ELR (cell line): ENCODE measurements around the gene DISP3.

Source experiments
- DNase-seq: peaks from one replicate; pipeline ENCODE4 v3.0.0-alpha.2; 2015; ENCODE audit warnings: low read depth

DISP3 gene

DNA sequence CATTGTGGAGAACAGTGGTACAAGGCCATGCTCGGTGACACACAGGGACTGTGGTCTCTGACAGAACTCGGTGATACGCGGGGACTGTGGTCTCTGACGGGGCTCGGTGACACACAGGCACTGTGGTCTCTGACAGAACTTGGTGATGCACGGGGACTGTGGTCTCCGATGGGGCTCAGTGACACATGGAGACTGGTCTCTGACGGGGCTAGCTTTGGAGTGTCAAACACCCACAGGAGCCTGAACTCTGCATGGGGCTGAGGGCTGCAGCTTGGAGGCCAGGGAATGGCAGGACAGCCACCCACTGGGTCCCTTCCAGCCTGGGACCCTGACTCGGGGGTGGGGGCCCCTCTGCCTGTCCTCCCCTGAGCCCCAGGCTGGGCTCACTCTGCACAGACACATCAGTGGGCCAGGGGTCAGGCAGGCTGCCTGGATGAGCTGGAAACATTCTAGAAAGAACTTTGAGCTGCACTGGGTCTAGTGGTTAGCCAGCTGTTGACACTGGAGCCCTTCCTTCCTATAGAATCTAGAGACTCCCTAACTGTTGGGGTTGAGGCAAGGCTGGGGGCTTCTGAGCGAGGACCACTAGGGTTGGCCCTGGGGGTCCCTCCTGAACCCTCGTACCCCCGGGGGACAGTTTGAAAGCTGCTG is 49.8 kb downstream of the DISP3 start:
- no peak for DNase-seq

DNA sequence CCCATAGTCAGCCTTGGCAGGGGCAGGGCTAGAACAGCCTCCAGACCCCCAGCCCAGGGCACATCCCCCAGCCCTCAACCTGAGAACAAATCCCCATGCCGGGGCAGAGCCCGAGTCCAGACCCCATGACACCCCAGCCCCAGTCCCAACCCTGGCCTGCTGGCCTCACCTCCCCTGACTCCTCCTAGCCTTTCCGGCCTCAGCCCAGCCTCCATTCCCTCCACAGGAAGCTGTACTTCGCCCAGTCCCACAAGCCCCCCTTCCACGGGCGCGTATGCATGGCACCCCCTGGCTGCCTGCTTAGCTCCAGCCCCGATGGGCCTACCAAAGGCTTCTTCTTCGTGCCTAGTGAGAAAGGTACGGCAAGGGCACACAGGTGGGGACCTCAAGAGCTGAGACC is 50.4 kb downstream of the DISP3 start:
- DNase-seq: no peak

DNA sequence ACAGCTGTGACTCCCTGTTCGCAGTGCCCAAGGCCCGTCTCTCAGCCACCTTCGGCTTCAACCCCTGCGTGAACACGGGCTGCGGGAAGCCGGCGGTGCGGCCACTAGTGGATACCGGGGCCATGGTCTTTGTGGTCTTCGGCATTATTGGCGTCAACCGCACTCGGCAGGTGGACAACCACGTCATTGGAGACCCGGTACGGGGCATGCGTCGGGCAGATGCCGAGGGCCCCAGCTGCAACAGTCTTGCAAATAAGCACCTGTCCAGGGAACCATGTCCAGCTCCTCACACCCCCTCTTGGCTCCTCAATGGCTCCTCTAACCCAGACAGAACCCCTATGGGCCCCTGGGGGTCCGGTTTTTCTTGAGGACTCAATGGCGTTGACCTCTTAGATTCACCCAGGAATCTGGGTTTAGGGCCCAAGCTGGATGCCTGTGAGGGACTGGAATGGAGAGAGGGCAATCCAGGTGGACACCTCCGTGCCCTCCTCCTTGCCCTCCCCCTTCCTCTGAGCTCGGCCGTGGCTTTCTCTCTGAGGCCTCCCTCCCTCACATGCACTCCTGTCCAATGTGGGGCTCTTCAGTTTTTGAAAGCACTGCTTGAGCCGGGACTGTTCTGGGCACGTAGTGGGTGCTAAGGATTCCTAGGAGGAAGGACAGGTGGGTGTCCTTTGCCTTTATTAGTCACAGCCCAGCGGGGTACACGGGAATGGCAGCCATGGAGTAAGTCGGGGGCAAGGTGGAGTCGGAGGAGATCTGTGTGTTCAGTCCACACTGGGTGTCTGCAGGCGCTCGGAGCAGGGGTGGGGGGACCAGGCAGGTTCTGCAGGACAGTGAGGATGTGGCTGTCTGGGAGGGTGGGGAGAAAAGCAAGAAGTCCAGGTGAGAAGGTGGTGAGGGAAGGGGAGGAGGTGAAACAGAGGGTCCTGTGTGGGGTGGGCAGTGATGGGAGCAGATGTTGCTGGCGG is 51.1 kb downstream of the DISP3 start:
- no peak for DNase-seq

DNA sequence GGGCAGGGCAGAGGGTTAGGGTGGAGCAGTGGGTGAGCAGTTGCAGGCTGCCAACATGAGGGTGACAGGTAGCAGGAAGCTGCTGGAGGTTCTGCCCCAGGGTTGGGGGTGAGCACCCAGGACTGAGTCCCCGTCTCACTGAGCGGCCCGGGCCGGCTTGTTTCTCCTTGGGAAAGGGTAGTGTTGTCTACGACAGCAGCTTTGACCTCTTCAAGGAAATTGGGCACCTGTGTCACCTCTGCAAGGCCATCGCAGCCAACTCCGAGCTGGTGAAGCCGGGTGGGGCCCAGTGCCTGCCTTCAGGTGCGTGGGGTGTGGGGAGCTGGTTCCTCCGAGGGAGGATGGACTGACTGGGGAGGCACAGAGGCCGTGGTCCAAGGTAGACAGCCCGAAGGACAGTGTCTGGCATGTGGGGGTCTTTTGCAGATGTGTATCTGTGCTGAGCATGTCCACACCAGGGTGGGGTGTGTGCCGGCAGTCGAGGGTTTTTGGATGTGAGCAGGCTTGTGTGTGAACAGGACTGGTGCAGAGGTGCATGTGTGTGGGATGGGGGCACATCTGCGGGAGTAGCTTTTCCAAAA is 51.9 kb downstream of the DISP3 start:
- no peak for DNase-seq

DNA sequence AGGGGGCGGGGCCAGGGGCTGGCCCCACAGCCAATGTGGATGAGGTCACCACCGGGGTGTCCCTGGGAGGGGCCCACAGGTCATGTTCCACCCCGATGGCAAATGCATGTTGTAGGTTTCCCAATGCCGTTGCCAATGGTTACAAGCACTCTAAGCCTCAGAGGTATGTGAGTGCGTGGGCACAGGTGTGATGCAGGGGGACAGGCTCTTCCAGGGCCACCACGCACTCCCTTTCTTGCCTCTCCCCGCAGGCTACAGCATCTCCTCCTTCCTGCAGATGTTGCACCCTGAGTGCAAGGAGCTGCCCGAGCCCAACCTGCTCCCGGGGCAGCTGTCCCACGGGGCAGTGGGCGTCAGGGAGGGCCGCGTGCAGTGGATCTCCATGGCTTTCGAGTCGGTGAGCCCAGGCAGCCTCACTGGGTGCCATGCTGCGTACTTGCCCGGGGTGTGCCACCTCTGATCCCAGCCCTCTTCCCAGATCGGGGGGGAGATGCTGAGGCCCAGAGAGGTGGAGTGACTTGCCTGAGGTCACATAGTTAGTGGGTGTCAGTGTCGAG is 52.4 kb downstream of the DISP3 start:
- DNase-seq: no peak

DNA sequence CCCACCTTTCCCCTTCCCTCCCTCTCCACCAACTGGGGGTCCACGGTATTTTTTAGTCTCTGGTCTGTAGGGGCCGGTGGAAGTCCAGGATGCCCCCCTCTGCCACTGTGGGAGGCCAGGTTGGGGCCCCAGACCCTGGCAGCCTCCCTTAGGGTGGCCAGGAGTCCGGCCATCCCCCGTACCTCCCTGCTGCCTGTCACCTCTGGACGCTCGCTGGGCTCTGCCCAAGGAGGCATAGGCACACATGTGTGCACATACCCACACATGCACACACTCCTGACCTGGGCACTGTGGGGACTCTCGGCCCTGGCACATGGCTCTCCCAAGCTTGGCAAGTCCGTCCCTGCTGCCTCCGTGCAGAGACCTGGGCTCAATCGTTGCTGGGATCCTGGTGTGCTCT is 53.0 kb downstream of the DISP3 start:
- DNase-seq: no peak

DNA sequence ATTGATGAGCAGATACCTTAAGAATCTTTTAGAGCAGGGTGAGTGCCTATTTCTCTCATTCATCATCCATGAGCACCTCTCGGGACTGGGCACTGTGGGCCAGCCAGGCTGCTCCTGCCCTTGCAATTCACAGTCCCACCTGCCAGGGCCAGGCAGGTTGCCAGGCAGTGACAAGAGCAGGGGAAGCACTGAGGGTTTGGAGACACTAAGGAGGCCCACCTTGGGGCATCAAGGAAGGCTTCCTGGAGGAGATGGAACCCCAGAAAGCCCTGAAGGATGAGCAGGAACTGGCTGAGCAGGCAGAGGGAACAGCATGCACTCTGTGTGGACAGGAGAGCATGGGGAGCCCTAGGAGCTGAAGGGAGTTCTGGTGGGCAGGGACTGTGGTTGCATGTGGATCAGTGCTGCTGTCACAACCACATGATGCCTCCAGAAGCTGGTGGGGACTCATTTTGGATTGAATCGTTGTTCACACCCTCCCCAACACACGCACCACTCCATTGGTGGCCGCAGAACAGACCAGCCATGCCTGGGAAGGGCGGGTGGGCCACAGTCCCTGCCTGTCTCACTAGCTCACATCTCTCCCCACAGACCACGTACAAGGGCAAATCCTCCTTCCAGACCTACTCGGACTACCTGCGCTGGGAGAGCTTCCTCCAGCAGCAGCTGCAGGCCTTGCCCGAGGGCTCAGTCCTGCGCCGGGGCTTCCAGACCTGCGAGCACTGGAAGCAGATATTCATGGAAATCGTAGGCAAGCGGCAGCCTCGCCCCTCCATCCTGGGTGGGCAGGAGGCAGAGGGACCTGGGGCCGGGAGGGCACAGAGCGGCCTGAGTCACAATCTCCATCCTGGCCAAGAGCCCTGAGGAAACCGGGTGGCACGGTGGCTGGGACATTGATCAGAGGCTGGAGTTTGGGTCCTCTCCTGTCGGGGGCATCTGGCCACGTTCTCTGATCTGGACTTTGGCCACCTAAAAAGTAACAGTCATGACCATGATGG is 55.1 kb downstream of the DISP3 start:
- DNase-seq: no peak

DNA sequence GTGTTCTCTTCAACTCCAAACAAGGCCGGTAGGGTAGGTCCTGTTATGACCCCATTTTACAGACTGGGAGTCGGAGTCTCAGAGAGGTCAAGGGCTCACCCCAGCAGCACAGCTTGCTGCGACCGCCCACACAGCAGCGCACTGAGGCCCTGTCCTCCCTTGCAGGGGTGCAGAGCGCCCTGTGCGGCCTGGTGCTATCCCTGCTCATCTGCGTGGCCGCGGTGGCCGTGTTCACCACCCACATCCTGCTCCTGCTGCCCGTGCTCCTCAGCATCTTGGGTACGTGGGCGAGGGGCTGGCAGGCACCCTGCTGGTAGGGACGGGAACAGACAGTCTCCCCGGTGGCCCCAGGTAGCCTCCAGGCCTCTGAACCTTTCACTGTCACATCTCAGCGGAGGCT is 55.9 kb downstream of the DISP3 start:
- no peak for DNase-seq

DNA sequence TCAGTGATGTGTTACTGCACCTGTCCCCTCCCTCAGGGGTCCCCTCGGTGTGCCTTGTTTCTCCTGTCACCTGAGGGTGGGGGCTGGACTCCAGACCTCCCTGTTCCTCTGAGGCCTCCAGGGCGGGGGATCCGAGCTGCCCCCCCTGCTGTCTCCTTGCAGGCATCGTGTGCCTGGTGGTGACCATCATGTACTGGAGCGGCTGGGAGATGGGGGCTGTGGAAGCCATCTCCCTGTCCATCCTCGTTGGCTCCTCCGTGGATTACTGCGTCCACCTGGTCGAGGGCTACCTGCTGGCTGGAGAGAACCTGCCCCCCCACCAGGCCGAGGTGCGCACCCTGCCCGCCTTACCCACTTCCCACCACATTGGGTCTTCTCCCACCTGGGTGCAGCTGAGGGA is 56.4 kb downstream of the DISP3 start:
- no peak for DNase-seq

DNA sequence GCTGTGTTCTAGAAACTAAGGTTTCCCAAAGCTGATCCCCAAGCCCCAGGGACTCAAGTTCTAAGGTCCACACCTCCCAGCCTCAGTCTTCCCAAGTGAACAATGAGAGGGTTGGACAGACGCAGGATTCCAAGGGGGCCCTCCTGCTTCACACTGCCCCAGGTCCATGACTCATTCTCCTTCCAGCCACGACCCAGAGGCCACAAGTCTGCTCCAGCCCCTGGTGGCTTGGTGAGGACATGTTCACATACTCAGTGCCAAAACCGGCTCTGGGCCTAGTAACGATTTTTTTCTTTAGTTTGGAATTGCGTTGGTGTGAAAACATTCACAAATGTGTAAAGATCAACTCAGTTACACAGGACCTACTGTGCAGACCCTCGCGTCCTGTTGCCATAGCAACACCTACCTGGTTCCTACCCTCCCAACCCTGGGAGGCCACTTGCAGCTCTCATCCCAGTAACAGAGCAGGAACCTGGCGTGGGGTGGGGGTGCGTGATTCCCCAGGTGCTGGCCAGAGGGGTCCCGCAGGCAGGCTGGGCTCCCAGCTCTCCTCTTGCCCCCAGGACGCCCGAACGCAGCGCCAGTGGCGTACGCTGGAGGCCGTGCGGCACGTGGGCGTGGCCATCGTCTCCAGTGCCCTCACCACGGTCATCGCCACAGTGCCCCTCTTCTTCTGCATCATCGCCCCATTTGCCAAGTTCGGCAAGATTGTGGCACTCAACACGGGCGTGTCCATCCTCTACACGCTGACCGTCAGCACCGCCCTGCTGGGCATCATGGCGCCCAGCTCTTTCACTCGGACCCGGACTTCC is 57.0 kb downstream of the DISP3 start:
- peak; percentile 35 for DNase-seq

DNA sequence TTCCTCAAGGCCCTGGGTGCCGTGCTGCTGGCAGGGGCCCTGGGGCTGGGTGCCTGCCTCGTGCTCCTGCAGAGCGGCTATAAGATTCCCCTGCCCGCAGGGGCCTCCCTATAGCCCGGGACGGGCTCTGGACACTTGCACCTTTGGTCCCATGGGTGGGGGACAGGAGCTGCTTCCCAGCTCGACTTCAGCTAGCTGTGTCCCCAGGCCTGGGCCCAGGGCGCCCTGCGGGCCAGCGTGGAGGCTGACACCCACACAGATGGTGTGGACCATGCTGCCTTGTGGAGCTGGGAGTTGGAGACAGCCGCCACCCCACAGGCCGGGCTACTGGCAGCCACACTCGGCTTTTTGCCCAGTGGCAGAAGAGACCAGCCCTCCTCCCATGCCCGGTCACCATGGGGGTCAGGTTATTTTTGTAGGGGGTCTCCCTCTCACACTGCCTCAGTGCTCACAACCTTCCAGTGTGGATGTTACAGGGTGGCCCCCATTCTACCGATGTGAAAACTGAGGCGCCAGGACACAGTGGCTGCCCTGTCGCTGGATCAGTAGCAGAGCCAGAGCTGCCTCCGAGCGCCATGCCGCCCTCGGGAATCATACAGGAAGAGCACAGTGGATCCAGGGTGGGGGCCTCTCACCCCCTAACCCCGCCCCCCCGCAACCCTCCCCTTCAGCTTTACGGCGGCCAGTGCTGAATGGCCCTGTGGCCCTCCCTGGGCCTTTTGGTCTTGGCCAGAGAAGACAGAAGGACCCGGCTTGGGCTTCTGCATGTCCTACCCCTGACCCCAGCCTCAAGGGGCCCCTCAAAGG is 57.8 kb downstream of the DISP3 start:
- DNase-seq: no peak

DNA sequence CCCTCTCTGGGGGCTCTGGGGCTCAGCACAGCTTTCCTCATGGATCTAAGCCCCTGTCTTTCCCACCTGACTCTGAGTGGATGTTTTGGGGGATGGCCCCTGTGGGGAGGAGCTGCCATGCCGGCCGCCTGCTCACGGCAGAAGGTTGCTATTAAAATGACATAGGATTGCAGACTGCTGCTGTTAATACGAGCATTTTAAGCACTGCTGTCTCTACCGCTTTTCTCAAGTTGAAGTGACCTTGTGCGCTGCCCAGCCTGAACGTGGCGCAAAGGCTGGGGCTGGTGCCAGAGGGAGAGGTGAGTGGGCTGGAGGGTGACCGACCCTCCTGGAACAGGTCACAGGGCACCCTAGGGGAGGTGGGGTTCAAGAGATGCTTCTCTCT is 58.4 kb downstream of the DISP3 start:
- no peak for DNase-seq

DNA sequence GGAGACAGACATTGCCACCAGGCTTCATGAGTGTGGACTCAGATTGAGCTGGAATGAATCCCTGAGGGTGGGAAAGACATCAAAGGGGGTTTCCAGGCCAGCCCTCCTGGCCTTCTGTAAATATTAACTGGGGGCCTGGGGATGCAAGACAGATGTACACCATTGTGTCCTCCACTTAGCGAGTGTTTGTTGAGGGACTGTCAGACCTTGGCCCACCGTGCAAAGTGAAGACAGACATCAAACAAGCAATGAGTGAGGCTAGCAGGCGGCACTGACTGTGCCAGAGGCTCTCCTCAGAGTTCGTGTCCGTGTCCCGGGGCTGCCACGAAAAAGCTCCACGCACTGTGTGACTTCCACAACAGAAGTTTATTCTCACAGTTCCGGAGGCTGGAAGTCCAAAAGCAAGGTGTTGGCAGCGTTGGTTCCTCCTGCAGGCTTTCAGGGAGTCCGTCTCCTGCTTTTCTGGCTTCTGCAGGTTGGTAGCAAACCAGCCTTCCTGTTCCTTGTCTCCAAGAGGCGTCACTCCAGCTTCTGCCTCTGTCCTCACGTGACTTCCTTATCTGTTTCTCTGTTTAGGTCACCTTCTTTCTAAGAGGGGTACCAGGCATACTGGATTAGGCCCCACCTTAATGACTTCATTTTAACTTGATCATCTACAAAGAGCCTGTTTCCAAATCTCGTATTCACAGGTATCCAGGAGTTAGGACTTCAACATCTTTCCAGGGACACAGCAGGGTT is 59.1 kb downstream of the DISP3 start:
- DNase-seq: no peak

DNA sequence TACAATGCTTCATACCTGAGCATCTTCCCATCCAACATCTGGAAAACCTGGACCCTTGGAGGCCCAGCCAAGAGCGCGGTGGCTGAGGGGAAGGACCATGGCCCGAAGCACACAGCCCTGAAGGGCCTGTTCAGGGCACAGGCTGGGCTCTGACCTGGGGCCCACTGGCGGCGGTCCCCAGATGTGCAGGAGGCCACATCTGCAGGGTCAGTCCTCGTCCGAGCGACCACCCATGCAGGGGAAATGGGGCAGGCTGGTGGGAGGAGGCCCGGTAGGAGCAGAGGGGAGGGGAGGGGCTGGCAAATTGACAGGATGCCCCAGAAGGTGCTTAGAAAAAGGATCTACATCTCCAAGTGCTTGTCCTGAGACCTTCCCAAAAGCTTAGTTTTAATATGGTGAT is 59.9 kb downstream of the DISP3 start:
- DNase-seq: no peak

DNA sequence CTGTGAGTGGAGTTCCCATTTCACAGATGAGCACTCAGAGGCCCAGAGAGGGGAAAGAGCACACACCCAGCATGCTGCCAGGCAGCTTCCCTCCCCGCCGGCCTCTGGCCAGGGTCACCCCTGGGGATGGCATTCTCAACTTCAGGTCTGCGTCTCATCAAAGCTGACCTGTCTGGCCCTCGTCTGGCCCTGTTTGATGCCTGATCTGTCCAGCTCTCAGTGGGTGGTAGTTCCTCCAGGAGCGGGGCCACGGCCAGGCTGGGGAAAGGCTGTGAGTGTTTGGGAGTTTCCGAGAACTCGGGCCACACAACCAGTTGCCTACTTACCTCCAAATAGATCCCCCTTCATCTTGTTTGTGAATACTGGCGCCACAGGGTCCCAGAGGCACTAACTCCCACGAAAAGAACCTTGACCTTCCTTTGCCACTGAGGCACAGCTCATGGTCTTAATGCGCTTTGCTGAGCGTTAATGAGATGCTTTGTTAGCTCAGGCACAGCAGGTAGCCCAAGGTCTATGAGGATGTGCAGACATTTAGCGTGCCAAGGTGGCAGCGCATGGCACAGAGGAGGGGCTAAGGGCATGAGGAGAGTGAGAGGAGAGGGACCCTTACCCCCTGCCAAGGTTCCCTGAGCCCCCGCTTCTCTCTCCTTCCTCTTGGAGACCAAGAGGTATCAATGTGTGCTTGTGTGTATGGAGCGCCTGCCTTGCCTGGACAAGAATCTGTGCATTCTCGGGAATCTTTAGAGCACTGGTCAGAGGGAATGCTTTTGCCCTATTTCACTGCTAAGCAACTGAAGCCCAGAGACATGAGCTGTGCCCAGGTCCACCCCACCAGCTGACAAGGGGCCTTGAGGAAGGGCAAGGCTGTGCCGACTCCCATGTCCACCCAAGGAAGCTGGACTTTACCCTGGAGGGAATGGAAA is 61.2 kb downstream of the DISP3 start:
- no peak for DNase-seq

DNA sequence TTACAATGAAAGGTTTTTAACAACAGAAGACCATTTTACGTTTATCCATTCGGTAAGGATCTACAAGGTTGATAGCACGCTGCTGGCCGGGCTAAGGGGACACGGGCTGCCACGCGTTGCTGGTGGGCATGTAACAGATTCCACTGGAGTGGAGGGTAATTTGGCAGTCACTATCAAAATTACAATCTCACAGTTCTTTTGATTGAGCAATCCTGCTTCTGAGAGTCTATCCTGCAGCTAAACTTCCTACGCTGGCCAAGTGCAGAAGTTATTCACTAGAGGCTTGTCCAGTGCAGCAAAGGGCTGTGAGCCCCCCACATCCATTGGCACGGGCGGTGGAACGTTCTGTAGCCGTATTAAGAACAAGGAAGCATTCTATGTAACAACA is 61.8 kb downstream of the DISP3 start:
- DNase-seq: no peak

DNA sequence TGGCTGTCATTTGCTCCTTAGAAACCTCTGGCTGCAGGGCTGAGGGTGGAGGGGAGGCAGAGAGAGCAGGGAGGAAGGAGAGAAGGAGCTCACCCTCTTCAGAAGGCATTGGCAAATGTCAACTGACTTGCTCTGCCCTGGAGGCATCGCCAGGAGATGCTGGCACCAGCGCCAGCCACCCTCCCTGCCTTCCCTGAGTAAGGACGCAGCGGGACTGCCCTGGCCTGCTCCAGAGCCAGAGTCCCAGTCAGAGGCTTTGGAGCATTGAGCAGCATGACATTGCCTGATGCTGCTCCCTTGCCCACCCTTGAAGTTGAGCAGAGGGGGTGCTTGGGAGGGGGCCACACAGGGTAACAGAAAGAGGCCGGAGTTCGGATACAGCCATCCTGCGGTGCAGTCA is 62.3 kb downstream of the DISP3 start:
- DNase-seq: no peak

DNA sequence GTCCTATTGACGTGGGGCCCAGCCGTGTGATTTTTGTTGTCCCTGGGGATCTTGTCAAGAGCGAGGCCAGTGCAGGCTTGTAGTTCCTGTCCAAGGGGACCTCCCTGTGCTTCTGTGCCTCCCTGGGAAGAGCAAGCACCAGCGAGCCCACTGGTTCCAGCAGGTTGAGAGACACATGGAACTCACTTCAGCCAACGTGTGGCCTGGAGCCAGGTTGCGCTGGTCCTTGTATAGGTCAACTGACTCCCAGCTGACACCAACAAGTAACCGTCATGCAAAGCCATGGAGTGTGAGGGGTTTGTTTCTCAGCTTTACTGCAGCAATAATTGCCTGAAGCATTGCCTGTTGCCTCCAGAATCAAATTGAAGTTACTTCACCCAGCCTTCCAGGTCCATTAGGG is 63.0 kb downstream of the DISP3 start:
- DNase-seq: no peak
